ENCODE measurements around the gene ME2.

GRCh38 chr18:50935493-50936191 is 56.7 kb downstream of the ME2 start:
- TF ChIP-seq CTCF (IDR thresholded peaks at IDR 0.05) = no peak
- no peak for TF ChIP-seq POLR2A (IDR thresholded peaks at IDR 0.05)

Measured in stomach (tissue), 4 donors.